ENCODE measurements around the gene FASTKD3. TPM values are rescaled to one million over a fixed set of nuclear protein-coding genes. Genes with fewer than 3 reads are reported as not detected.

Gene FASTKD3
- total and polyA plus RNA-seq, 2 donors (not counting 3 experiments of a cell fraction or from before 2014, with no cell fraction given): 5.5 to 9.6 TPM

DNA sequence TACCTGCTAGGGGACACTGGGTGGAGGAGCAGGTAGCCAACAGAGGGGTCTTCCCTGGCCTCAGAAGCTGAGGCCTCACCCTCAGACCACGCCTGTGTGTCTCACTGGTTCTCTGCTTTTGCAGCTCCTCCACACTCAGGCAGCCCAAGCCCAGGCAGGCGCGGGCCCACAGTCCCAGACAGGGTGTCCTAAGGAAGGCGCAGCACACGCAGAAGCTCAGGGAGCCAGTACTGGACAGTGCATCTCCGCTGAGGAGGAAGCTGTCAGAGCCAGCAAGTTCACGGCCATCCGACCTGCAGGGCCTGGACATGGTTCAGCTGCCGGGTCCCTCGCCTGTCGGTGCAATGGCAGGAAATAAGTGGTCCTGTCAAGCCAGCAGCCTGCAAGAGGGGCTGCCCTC lies 43.2 kb downstream of the FASTKD3 start:
- FAIRE-seq (no peak), DNase-seq (ENCODE audit: low read depth, low spot score) (no peak)
- intact Hi-C loops (cut with micrococcal nuclease) (no loop called here), dilution Hi-C loops (cut with MboI; ENCODE audit: extremely low pct_ligation_motif_present, low sequenced_read_pairs) (no loop called here)
- Histone ChIP-seq H3K27ac (ENCODE audit: insufficient read depth, low read depth, low read length) (no peak overlapping the region), H2AFZ (ENCODE audit: low read depth, low read length) (no peak overlapping the region), H3K27me3 (ENCODE audit: control insufficient read depth in 2 of 2, insufficient read depth in 2 of 2, low read length in 2 of 2) (no peaks in the 10 kb centered on the region), H3K9me1 (replicated peaks; ENCODE audit: control insufficient read depth, extremely low read depth, insufficient read depth, low read length) (no peaks in the 10 kb centered on the region), H3K36me3 (ENCODE audit: control insufficient read depth in 2 of 2, extremely low read depth in 1 of 2, insufficient read depth in 2 of 2, low read length in 2 of 2) (no peaks in the 10 kb centered on the region), H3K9ac (replicated peaks; ENCODE audit: extremely low read depth, insufficient read depth, low read length) (no peak overlapping the region), H3K4me1 (ENCODE audit: control insufficient read depth, extremely low read depth, insufficient read depth, low read length) (no peaks in the 10 kb centered on the region), H3K9me3 (replicated peaks; ENCODE audit: control insufficient read depth, insufficient read depth, low read length) (no peaks in the 10 kb centered on the region), H3K4me3 (replicated peaks in 1 of 3; ENCODE audit: insufficient read depth in 1 of 3, low read depth in 1 of 3, low read length in 3 of 3) (no peak overlapping the region), H3K4me2 (ENCODE audit: insufficient read depth, low read length) (no peak overlapping the region), H4K20me1 (replicated peaks; ENCODE audit: control insufficient read depth, extremely low read depth, insufficient read depth, low read length) (no peaks in the 10 kb centered on the region), H3K79me2 (ENCODE audit: control insufficient read depth, insufficient read depth, low read length) (no peaks in the 10 kb centered on the region)
- ChIA-PET CTCF (no interaction called here), POLR2A (no interaction called here)
- TF ChIP-seq, protein P1, sequence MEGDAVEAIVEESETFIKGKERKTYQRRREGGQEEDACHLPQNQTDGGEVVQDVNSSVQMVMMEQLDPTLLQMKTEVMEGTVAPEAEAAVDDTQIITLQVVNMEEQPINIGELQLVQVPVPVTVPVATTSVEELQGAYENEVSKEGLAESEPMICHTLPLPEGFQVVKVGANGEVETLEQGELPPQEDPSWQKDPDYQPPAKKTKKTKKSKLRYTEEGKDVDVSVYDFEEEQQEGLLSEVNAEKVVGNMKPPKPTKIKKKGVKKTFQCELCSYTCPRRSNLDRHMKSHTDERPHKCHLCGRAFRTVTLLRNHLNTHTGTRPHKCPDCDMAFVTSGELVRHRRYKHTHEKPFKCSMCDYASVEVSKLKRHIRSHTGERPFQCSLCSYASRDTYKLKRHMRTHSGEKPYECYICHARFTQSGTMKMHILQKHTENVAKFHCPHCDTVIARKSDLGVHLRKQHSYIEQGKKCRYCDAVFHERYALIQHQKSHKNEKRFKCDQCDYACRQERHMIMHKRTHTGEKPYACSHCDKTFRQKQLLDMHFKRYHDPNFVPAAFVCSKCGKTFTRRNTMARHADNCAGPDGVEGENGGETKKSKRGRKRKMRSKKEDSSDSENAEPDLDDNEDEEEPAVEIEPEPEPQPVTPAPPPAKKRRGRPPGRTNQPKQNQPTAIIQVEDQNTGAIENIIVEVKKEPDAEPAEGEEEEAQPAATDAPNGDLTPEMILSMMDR (IDR thresholded peaks at IDR 0.05; ENCODE audit: extremely low read depth in 1 of 2, insufficient read depth in 1 of 2, low read depth in 1 of 2, low read length in 2 of 2): no peak
- TF ChIP-seq GATA2 (IDR thresholded peaks at IDR 0.05; ENCODE audit: insufficient read depth, insufficient read length, low read depth, low read length) (no peak), FOS (IDR thresholded peaks at IDR 0.05; ENCODE audit: borderline replicate concordance, insufficient read depth, low read length) (no peak), MYC (IDR thresholded peaks at IDR 0.05; ENCODE audit: low read depth, low read length) (no peak), JUN (IDR thresholded peaks at IDR 0.05; ENCODE audit: borderline replicate concordance, insufficient read depth, insufficient read length, low read depth) (no peak), POLR2A (IDR thresholded peaks at IDR 0.05; ENCODE audit: low read depth, low read length) (no peak), POLR2AphosphoS5 (IDR thresholded peaks at IDR 0.05; ENCODE audit: insufficient read depth, low read depth, low read length) (no peak), EZH2 (IDR thresholded peaks at IDR 0.05; ENCODE audit: borderline replicate concordance, low read depth, low read length, severe bottlenecking) (no peak)
- TF ChIP-seq, protein P2, sequence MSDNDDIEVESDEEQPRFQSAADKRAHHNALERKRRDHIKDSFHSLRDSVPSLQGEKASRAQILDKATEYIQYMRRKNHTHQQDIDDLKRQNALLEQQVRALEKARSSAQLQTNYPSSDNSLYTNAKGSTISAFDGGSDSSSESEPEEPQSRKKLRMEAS (IDR thresholded peaks at IDR 0.05; ENCODE audit: insufficient read depth, insufficient read length): no peak
- BruUV-seq (replicated peaks): no TSS peak
